Limb (tissue), 2 donors: ENCODE data around the gene PPFIBP2.
A peak's percentile ranks its signal among the peaks of the same experiment; 100 is the strongest.

Experiments used
- DNase-seq, 2 donors: peaks; one replicate each; pipeline ENCODE4 v3.0.0-alpha.2; 2016; ENCODE audit errors: extremely low spot score in 2 of 2

The PPFIBP2 gene

DNA sequence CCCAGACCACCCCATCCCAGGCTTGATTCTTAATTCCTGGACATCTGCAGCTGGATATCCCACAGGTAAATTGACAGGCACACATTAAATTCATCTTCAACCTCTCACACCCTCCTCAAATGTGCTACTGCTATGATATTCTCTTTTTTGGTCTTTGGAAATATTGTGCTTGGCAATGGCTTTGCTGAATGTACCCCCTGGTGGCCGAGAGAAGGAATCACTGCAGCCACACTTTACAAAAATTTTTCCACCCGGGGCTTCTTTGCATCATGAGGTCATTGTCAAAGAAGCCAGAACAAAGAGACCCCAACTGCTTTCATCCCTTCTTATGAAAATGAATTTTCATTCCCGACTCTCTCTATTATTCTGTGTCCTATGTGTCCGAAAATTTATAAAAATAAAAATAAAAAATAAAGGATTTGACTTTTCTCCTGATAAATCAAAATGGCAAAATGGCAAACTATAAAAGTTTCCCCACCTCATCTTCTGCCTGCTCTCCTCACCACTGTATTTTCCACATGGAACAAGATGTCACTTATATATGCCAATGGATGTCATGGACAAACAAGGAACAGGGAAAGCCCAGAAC lies 174.5 kb downstream of the PPFIBP2 start:
- DNase-seq = peak in 1 of 2 donors; percentile 70

DNA sequence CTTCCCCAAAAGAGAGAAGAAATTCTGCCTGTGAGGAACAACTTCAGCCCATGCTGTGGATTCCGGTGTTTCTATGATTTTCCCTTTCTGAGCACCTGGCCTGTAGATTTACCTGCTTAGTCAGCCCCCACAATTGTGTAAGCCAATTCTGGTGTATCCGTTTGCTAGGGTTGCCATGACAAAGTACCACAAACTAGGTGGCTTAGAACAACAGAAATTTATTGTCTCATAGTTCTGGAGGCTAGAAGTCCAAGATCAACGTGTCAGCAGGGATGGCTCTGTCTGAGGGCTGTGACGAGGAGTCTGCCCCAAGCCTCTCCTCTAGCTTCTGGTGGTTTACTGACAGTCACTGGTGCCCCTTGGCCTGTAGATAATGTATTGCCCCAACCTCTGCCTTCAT lies 175.4 kb downstream of the PPFIBP2 start:
- DNase-seq = no peak

DNA sequence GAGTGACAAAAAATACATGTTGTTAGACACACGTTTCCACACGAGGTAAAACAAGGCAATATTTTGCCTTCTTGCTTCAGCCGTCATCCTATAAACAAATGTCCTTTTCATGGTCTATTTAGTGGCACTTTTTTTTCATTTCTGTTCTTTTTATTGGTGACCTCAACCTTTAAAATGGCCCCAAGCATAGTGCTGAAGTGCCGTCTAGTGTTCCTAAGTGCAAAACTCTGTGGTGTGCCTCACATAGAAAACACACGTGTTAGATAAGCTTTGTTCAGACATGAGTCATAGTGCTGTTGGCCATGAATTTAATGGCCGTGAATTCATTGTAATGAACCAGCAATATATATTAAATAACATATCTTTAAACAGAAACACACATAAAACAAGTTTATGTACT lies 176.8 kb downstream of the PPFIBP2 start:
- no peak for DNase-seq

DNA sequence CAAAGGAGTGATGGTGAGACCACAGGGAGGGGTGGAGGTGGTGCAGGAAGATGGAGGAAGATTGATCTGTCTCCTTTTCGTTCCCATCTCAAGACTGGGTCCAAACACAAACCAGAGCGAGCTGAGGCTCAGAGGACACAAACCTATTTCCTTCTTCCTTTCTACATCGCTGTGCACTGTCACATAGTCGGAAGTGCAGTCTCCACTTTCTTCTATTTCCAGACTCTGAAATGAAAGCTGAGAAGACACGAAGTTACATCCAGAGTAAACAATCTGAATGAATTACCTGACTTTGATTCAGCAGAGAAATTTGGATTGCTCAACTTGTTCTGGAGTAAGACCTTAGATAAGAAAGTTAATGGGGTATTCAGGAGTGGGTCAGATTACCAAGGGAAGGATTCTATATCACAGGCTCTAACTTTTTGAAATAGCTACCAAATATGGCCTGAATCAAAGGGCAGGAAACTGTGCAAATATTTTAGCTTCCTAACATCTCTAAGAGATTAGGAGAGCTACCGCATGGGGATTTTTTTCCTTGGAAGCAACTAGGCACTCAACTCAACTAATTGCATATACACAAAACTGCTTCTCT lies 178.1 kb downstream of the PPFIBP2 start:
- DNase-seq = no peak

DNA sequence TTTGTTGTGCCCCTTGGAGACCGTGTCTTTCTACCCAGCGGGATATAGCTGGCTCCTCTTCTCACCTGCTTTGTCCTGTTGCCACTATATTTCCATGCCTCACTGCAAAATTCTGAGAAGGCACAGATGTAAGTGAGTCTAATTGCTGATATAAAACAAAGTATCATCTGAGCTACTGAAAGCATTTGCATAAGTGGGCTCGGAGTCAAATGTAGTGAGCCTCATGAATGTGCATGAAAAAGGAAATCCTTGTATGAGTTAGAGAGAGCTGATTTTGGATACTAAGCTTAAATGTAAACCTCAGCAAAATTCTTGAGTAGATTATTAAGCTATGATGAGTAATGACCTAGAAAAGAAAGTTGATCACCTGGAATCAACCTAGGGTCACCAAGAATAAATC lies 178.6 kb downstream of the PPFIBP2 start:
- no peak for DNase-seq

DNA sequence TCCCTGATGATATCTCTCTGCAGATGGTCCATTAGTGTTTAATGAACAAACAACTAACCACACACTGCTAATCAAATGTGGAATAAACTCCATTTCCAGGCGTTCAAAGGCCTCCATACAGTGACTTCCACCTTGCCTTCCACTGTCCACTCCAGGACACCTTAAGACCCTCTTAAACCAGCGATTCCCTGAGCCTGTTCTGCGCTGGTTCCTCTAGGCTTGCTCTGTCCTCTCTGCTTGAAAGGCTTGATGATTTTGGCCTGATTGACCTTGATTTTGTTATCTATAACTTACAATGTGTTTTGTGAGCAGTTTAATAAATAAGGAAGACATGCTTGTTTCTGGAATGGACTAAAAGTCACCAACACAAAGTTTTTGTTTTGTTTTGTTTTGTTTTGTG lies 180.4 kb downstream of the PPFIBP2 start:
- DNase-seq = no peak

DNA sequence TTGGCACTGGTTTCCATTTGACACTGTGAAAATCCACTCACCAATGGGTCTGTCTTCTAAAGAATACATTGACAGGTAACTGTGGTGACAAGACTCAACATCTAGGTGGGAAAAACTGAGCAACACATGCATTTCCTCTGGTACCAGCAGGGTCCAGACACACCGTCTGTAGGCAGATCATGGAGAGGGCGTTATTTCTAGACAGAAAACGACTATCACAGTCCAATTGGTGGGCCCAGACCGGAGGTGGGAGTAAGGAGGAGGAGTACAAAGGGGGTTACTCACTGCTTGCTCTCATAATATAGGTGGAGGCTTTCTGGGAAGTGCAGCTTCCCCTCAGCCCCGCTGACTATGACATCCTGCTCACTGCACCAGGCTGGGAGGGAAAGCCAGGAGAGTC lies 182.6 kb downstream of the PPFIBP2 start:
- DNase-seq = no peak
